Stomach (tissue), 9 donors: ENCODE results near the gene TRIM14. TPM values are rescaled to one million over a fixed set of nuclear protein-coding genes. Genes with fewer than 3 reads are reported as not detected.

Source experiments
- DNase-seq, 2 donors: peaks; one replicate each; pipeline versions ENCODE4 v3.0.0 to v3.0.0-alpha.2; 2013 to 2019
- H3K27ac ChIP-seq, 5 donors: fragments of 200-600 bp in 4 of 5; sonication (generic) in 4 of 5; one replicate each; pipeline ENCODE4 v1.5.1; 2013 to 2019; ENCODE audit warnings: mild to moderate bottlenecking in 1 of 5, moderate library complexity in 1 of 5
- H3K27me3 ChIP-seq, 3 donors: fragments of 200-600 bp; sonication (generic); one replicate each; pipeline ENCODE4 v1.5.1; 2017 to 2019; ENCODE audit warnings: mixed run types in 1 of 3
- H3K36me3 ChIP-seq, 4 donors: fragments of 200-600 bp; sonication (generic); 1 replicate in 3 of 4; 2 replicates in 1 of 4; pipeline ENCODE4 v1.5.1; 2016 to 2019
- H3K4me1 ChIP-seq, 4 donors: fragments of 200-600 bp; sonication (generic); one replicate each; pipeline ENCODE4 v1.5.1; 2016 to 2019
- H3K4me3 ChIP-seq, 4 donors: fragments of 200-600 bp; sonication (generic) in 3 of 4; one replicate each; pipeline ENCODE4 v1.5.1; 2016 to 2019; ENCODE audit warnings: mild to moderate bottlenecking in 1 of 4
- H3K9me3 ChIP-seq, 4 donors: fragments of 200-600 bp; sonication (generic); one replicate each; pipeline ENCODE4 v1.5.1; 2016 to 2019
- CTCF ChIP-seq, 7 experiments: fragments of 450-650 bp in 4 of 7; fragments of 200-600 bp in 3 of 7; sonication (generic) in 3 of 7; IDR thresholded peaks; one replicate each; pipeline ENCODE4 v1.5.1; 2016 to 2019; ENCODE audit warnings: antibody characterized with exemption in 7 of 7, control low read depth in 2 of 7, mild to moderate bottlenecking in 1 of 7
- EP300 ChIP-seq: sonication (generic); formaldehyde crosslinking; IDR thresholded peaks from one replicate; pipeline ENCODE4 v1.6.1; 2017; ENCODE audit warnings: antibody characterized with exemption
- POLR2A ChIP-seq, 4 donors: fragments of 450-650 bp; IDR thresholded peaks; one replicate each; pipeline ENCODE4 v1.6.1; 2016; ENCODE audit warnings: antibody characterized with exemption in 4 of 4, control low read depth in 2 of 4, mild to moderate bottlenecking in 1 of 4, moderate library complexity in 1 of 4
- POLR2AphosphoS5 ChIP-seq, 3 donors: sonication (generic); formaldehyde crosslinking; IDR thresholded peaks; one replicate each; pipeline ENCODE4 v1.6.1; 2016; ENCODE audit warnings: antibody characterized with exemption in 3 of 3
- WGBS, 5 donors: extraction: QIAGEN DNeasy Blood & Tissue Kit in 3 of 5; methylation state at CpG; one replicate each; pipeline versions ENCODE4 v1.1.5 to v1.1.7; 2013 to 2018; 5-methylcytosine and 5-hydroxymethylcytosine counted together
- intact Hi-C: fragments of 100-400 bp; cut with DNase I; formaldehyde crosslinking; loops from one replicate; pipeline ENCODE4 v1.15.1; 2023; ENCODE audit warnings: low total_unique reads
- polyA plus RNA-seq, 3 donors: library from polyadenylated mRNA; stranded (reverse); fragments of 200-250 nt; gene quantifications; one replicate each; pipeline ENCODE4 v1.2.3, GENCODE V29; 2013
- total RNA-seq, 5 donors: library from RNA; depleted of rRNA; stranded (reverse); fragments of >200 nt; gene quantifications; one replicate each; pipeline versions ENCODE4 v1.1.0 to v1.2.3, GENCODE V29; 2014 to 2016
- donor health status: healthy with polysubstance abuse.
- donor health status: Bipolar disorder and iron deficiency.
- donor health status: healthy.

TRIM14 gene
- total and polyA plus RNA-seq, 8 donors, result 4.7 to 249 (median 10.7) TPM

DNA sequence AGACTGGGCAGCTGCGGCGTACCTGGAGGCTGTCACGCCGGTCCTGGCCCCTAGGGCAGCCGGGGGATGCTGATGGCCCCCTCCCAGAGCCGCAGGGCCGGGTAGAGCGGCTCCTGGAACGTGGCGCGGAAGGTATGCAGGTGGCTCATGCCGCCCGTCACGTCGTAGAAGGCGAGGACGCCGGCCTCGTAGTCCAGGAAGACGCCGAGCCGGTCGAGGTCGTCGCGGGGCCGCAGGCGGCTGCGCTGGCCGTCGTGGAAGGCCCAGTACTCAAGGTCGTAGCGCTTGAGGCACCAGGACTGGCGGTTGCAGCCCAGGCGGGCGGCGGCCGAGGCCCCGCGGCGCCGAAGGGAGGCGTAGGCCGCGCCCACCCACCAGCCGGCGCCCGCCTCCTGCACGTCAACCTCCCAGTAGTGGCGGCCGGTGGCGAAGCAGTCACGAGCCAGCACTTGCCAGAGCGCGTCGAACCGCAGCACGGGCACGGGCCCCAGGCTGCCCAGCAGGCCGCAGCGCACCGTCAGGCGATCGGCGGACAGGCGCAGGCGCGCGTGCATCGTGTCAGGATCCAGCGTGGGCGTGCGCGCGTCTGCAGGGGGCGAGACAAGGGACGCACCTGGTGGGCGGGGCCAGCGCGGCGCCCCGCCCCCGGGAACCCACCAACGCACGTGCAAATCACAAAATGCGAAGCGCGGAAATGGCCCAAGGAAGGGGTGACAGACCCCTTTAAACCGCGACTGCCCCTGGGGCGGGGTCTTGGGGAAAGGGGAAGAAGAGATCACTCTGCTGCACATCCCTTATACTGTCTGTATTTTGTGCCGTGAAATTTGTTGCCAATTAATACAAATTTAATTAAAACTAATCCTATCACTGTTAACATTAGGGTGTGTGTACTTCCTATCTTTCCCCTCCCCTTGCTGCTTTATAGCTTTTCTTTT is 31.3 kb downstream of the TRIM14 start:
- DNase-seq, result peak; percentile 59 to 92
- no peaks in the 10 kb centered on the region for H3K9me3 ChIP-seq
- TF ChIP-seq POLR2A (IDR thresholded peaks at IDR 0.05) (no peak), POLR2AphosphoS5 (IDR thresholded peaks at IDR 0.05) (peak in 1 of 3 donors; percentile 64), CTCF (IDR thresholded peaks at IDR 0.05) (peak in 2 of 7 experiments; percentile 4), EP300 (no peak)
- H3K36me3 ChIP-seq, result peaks cover 6 to 43% (median 24%) of the 10 kb centered on the region in 4 donors
- peaks cover 11 to 25% (median 18%) of the 10 kb centered on the region in 4 donors for H3K4me1 ChIP-seq
- WGBS, 5 donors, result 9 to 33% (median 16%) methylated on average over 29 to 92 of the region's 92 CpGs
- peak overlapping the region; percentile 33 to 49 (median 40) for H3K4me3 ChIP-seq
- H3K27me3 ChIP-seq, result no peaks in the 10 kb centered on the region
- intact Hi-C loops, result no loop called here
- H3K27ac ChIP-seq, result peak overlapping the region; percentile 53 to 64 (median 62)

GRCh38 chr9:98086461-98086860 is 32.6 kb downstream of the TRIM14 start:
- H3K27ac ChIP-seq, result peak overlapping the region in 2 of 5 donors; percentile 18 to 62
- no peak for DNase-seq
- peaks cover 18 to 33% (median 24%) of the 10 kb centered on the region in 4 donors for H3K4me1 ChIP-seq
- no peak overlapping the region for H3K4me3 ChIP-seq
- no peaks in the 10 kb centered on the region for H3K27me3 ChIP-seq
- H3K36me3 ChIP-seq, result peaks cover 14 to 52% (median 36%) of the 10 kb centered on the region in 4 donors
- no peaks in the 10 kb centered on the region for H3K9me3 ChIP-seq
- TF ChIP-seq POLR2A (IDR thresholded peaks at IDR 0.05) (no peak), CTCF (IDR thresholded peaks at IDR 0.05) (no peak), EP300 (no peak)
- 69 to 92% (median 84%) methylated on average over 4 of the region's 4 CpGs for WGBS, 5 donors
- intact Hi-C loops, result no loop called here

- 67 to 81% (median 70%) methylated on average over 5 to 7 of the region's 7 CpGs for WGBS, 5 donors
- TF ChIP-seq POLR2AphosphoS5 (IDR thresholded peaks at IDR 0.05) (no peak), POLR2A (IDR thresholded peaks at IDR 0.05) (no peak), EP300 (no peak), CTCF (IDR thresholded peaks at IDR 0.05) (no peak)
- Histone ChIP-seq H3K9me3 (no peaks in the 10 kb centered on the region), H3K27ac (peak overlapping the region in 2 of 5 donors; percentile 18 to 62), H3K27me3 (no peaks in the 10 kb centered on the region), H3K4me1 (peaks cover 22 to 39% (median 29%) of the 10 kb centered on the region in 4 donors), H3K4me3 (no peak overlapping the region), H3K36me3 (peaks cover 19 to 58% (median 42%) of the 10 kb centered on the region in 4 donors)
- intact Hi-C loops, result no loop called here
- DNase-seq, result no peak
Measured at GRCh38 chr9:98085944-98086343, 33.1 kb downstream of the TRIM14 start.

- Histone ChIP-seq H3K27ac (no peak overlapping the region), H3K27me3 (no peaks in the 10 kb centered on the region), H3K36me3 (peaks cover 27 to 66% (median 50%) of the 10 kb centered on the region in 4 donors), H3K4me3 (no peak overlapping the region), H3K9me3 (no peaks in the 10 kb centered on the region), H3K4me1 (peaks cover 22 to 48% (median 31%) of the 10 kb centered on the region in 4 donors)
- 87 to 98% (median 93%) methylated on average over 2 to 4 of the region's 4 CpGs for WGBS, 5 donors
- DNase-seq, result no peak
- no peak for TF ChIP-seq POLR2A (IDR thresholded peaks at IDR 0.05)
- intact Hi-C loops, result no loop called here
Measured at GRCh38 chr9:98085058-98085457, 34.0 kb downstream of the TRIM14 start.
